Measurements from ENCODE around the gene ZDHHC23. TPM values are rescaled to one million over a fixed set of nuclear protein-coding genes. Genes with fewer than 3 reads are reported as not detected.
A peak's percentile ranks its signal among the peaks of the same experiment; 100 is the strongest.

Gene ZDHHC23
- total and polyA plus RNA-seq, 2 of the 13 experiments (the other 11 are each of a cell fraction or from before 2014, with no cell fraction given) = 1.6 to 8.8 TPM

GRCh38 chr3:113947372-113948014, at the start of gene ZDHHC23 (continued):
- TF ChIP-seq TFDP1 (CRISPR knock-in tag; IDR thresholded peaks at IDR 0.05; ENCODE audit: borderline replicate concordance) (peak; percentile 83; the same call in 1 of the 2 replicates), SALL1 (CRISPR knock-in tag; IDR thresholded peaks at IDR 0.05) (no peak), NBN (conservative IDR thresholded peaks at IDR 0.05) (no peak), ZFP36L2 (CRISPR knock-in tag; IDR thresholded peaks at IDR 0.05) (no peak), SNAPC2 (CRISPR knock-in tag; IDR thresholded peaks at IDR 0.05) (no peak), MLXIP (CRISPR knock-in tag; IDR thresholded peaks at IDR 0.05; ENCODE audit: borderline replicate concordance) (0 out of 2 replicates have a peak, but pooled peaks have one; percentile 29), ZSCAN30 (CRISPR knock-in tag; IDR thresholded peaks at IDR 0.05) (no peak), POLR2G (IDR thresholded peaks at IDR 0.05; ENCODE audit: low read depth, low read length) (no peak), KLF16 (CRISPR knock-in tag; IDR thresholded peaks at IDR 0.05) (no peak), MTA1 (CRISPR knock-in tag; IDR thresholded peaks at IDR 0.05; ENCODE audit: borderline replicate concordance) (no peak), ZNF891 (CRISPR knock-in tag; IDR thresholded peaks at IDR 0.05) (no peak), ZNF672 (CRISPR knock-in tag; IDR thresholded peaks at IDR 0.05) (0 out of 2 replicates have a peak, but pooled peaks have one; percentile 1), EEA1 (CRISPR knock-in tag; IDR thresholded peaks at IDR 0.05; ENCODE audit: borderline replicate concordance) (no peak), MTERF4 (CRISPR knock-in tag; IDR thresholded peaks at IDR 0.05) (no peak), MAZ (IDR thresholded peaks at IDR 0.05; ENCODE audit: borderline replicate concordance, low read depth, low read length) (no peak), MAZ (CRISPR knock-in tag; IDR thresholded peaks at IDR 0.05; ENCODE audit: low read depth) (peak; percentile 50; the same call in 1 of the 2 replicates), CERS6 (CRISPR knock-in tag; IDR thresholded peaks at IDR 0.05) (no peak), ZNF232 (CRISPR knock-in tag; IDR thresholded peaks at IDR 0.05; ENCODE audit: borderline replicate concordance) (no peak), ZFX (CRISPR knock-in tag; IDR thresholded peaks at IDR 0.05; ENCODE audit: low read depth) (peak; percentile 14; the same call in 1 of the 2 replicates), KLF13 (CRISPR knock-in tag; IDR thresholded peaks at IDR 0.05) (no peak), DRAP1 (CRISPR knock-in tag; IDR thresholded peaks at IDR 0.05) (no peak), KDM3A (CRISPR knock-in tag; IDR thresholded peaks at IDR 0.05; ENCODE audit: low read depth) (no peak), ZFYVE20 (CRISPR knock-in tag; IDR thresholded peaks at IDR 0.05; ENCODE audit: borderline replicate concordance, low read depth) (0 out of 2 replicates have a peak, but pooled peaks have one; percentile 11)
